Ishikawa (cell line): ENCODE measurements around the gene NEO1.

Source experiments
- TAF1 ChIP-seq: IDR thresholded peaks from 2 replicates; pipeline ENCODE4 v1.6.1; 2012; ENCODE audit warnings: low read depth, mild to moderate bottlenecking
- ZBTB7A ChIP-seq: IDR thresholded peaks from 2 replicates; pipeline ENCODE4 v1.6.1; 2012; ENCODE audit warnings: low read depth
- TF ChIP-seq, protein P1 (sequence below): IDR thresholded peaks from 2 replicates; pipeline ENCODE4 v1.6.1; 2012

DNA sequence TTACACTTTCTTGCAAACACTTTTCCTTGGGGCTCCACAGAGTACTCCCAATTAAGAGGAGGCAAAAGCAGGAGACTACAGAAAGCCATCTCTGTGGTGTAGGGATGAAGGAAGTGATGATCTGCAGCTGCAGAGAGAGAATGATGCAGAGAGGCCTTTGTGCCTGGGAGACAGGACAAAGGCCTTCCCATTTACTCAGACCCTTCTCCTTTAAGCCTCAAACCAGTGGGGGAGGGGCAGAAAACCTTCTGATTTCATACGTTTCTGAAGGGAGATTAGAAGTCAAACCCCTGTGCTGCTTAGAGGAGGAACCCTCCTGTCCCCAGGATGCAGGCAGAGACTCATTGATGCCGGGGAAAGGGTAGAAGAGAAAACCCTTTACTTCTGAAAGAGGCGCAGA, 130.8 kb downstream of the NEO1 start:
- TF ChIP-seq ZBTB7A = no peak
- TF ChIP-seq TAF1 = no peak
- TF ChIP-seq, protein P1, sequence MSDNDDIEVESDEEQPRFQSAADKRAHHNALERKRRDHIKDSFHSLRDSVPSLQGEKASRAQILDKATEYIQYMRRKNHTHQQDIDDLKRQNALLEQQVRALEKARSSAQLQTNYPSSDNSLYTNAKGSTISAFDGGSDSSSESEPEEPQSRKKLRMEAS = no peak
